ENCODE results near the gene IL2RA. TPM values are rescaled to one million over a fixed set of nuclear protein-coding genes. Genes with fewer than 3 reads are reported as not detected.

Gene IL2RA
- total RNA-seq, 1 experiment from 2014 or later: 0.59 TPM

GRCh38 chr10:6011558-6011957, 50.6 kb downstream of the IL2RA start:
- DNase-seq (ENCODE audit: low read depth, low spot score) (no peak), ATAC-seq (no peak)
- RAD21 ChIA-PET (ENCODE audit: low non-redundant PET in 1 of 2, low total read pairs in 2 of 2, uncharacterized antibody in 2 of 2, unreplicated experiment in 2 of 2): no interaction called here
- intact Hi-C loops (cut with micrococcal nuclease): loop anchor here (10.0 kb wide), 1 partner anchor 67 kb away; no protein-coding TSS in a partner anchor
- no peak for TF ChIP-seq FOSL1 (IDR thresholded peaks at IDR 0.05; ENCODE audit: low read depth)
- no peak for TF ChIP-seq CEBPB (IDR thresholded peaks at IDR 0.05; ENCODE audit: low read depth)
- TF ChIP-seq REST (IDR thresholded peaks at IDR 0.05; ENCODE audit: low read depth): no peak
- no peak for TF ChIP-seq ZFX (IDR thresholded peaks at IDR 0.05)
- Histone ChIP-seq H3K4me1 (ENCODE audit: control insufficient read depth in 1 of 2, insufficient read depth in 2 of 2, low read length in 2 of 2) (0 out of 4 replicates have a peak, but pooled peaks cover 0 to 2% of the 10 kb centered on the region in 2 experiments), H3K27me3 (ENCODE audit: insufficient read depth, low read length) (no peaks in the 10 kb centered on the region), H3K4me2 (ENCODE audit: low read length) (no peak overlapping the region), H3K9me3 (ENCODE audit: control insufficient read depth in 1 of 2, insufficient read depth in 1 of 2, low read depth in 1 of 2, low read length in 2 of 2) (no peaks in the 10 kb centered on the region), H3K4me3 (replicated peaks in 1 of 2; ENCODE audit: low read depth in 1 of 2, low read length in 2 of 2) (no peak overlapping the region), H2AFZ (ENCODE audit: low read depth, low read length, poor library complexity, severe bottlenecking) (no peak overlapping the region), H3K27ac (ENCODE audit: low read depth, low read length) (no peak overlapping the region), H3K36me3 (ENCODE audit: control insufficient read depth in 1 of 2, insufficient read depth in 2 of 2, low read length in 2 of 2) (no peaks in the 10 kb centered on the region), H3K79me2 (ENCODE audit: insufficient read depth, low read length) (no peaks in the 10 kb centered on the region), H4K20me1 (ENCODE audit: insufficient read depth) (no peaks in the 10 kb centered on the region), H3K9me2 (ENCODE audit: insufficient read depth) (no peaks in the 10 kb centered on the region), H3K9ac (ENCODE audit: low read length) (no peak overlapping the region)
- CTCF ChIA-PET: no interaction called here
- BruUV-seq (replicated peaks): no TSS peak
- POLR2A ChIA-PET: no interaction called here

- Histone ChIP-seq H3K79me2 (ENCODE audit: insufficient read depth, low read length) (no peaks in the 10 kb centered on the region), H3K9me2 (ENCODE audit: insufficient read depth) (no peaks in the 10 kb centered on the region), H3K9me3 (ENCODE audit: control insufficient read depth in 1 of 2, insufficient read depth in 1 of 2, low read depth in 1 of 2, low read length in 2 of 2) (no peaks in the 10 kb centered on the region), H3K9ac (ENCODE audit: low read length) (no peak overlapping the region), H3K36me3 (ENCODE audit: control insufficient read depth in 1 of 2, insufficient read depth in 2 of 2, low read length in 2 of 2) (no peaks in the 10 kb centered on the region), H4K20me1 (ENCODE audit: insufficient read depth) (no peaks in the 10 kb centered on the region), H3K4me3 (replicated peaks in 1 of 2; ENCODE audit: low read depth in 1 of 2, low read length in 2 of 2) (no peak overlapping the region), H3K27me3 (ENCODE audit: insufficient read depth, low read length) (no peaks in the 10 kb centered on the region), H2AFZ (ENCODE audit: low read depth, low read length, poor library complexity, severe bottlenecking) (no peak overlapping the region), H3K4me1 (ENCODE audit: control insufficient read depth in 1 of 2, insufficient read depth in 2 of 2, low read length in 2 of 2) (0 out of 4 replicates have a peak, but pooled peaks cover 0 to 2% of the 10 kb centered on the region in 2 experiments), H3K4me2 (ENCODE audit: low read length) (no peak overlapping the region), H3K27ac (ENCODE audit: low read depth, low read length) (no peak overlapping the region)
- no TSS peak for BruUV-seq (replicated peaks)
- intact Hi-C loops (cut with micrococcal nuclease): loop anchor here (10.0 kb wide), 1 partner anchor 66 kb away; no protein-coding TSS in a partner anchor
- CTCF ChIA-PET: interaction anchor here (1.3 kb wide), 1 partner anchor 391 kb away, joined by 6 read pairs; no protein-coding TSS in a partner anchor
- DNase-seq (ENCODE audit: low read depth, low spot score) (no peak), ATAC-seq (no peak)
- TF ChIP-seq ZNF274 (IDR thresholded peaks at IDR 0.05; ENCODE audit: low read depth, low read length): no peak
- RAD21 ChIA-PET (ENCODE audit: low non-redundant PET in 1 of 2, low total read pairs in 2 of 2, uncharacterized antibody in 2 of 2, unreplicated experiment in 2 of 2): no interaction called here
- POLR2A ChIA-PET: no interaction called here
These were observed 51.6 kb downstream of the IL2RA start for GRCh38 chr10:6010569-6010968.

Measured in HCT116 (cell line).